CD4-positive, alpha-beta T cell treated with Interleukin-15 for 1 hour (primary cell): ENCODE results near the gene INHBA.

ENCODE experiments used
- DNase-seq: peaks from one replicate; pipeline ENCODE4 v3.0.0-alpha.2; 2020

INHBA gene

GRCh38 chr7:41710838-41711237 is 7.9 kb upstream of the INHBA start:
- DNase-seq = no peak

GRCh38 chr7:41709621-41710020 is 6.7 kb upstream of the INHBA start:
- peak; percentile 50 for DNase-seq

GRCh38 chr7:41708581-41709358 is 5.9 kb upstream of the INHBA start:
- DNase-seq = no peak

- no peak for DNase-seq
These were observed 3.5 kb upstream of the INHBA start for GRCh38 chr7:41706228-41706930.

GRCh38 chr7:41705109-41705901 is 2.4 kb upstream of the INHBA start:
- peak; percentile 81 for DNase-seq

GRCh38 chr7:41701068-41701941 is 1.6 kb downstream of the INHBA start:
- no peak for DNase-seq

GRCh38 chr7:41700044-41700471 is 2.8 kb downstream of the INHBA start:
- no peak for DNase-seq

GRCh38 chr7:41699516-41699915 is 3.4 kb downstream of the INHBA start:
- DNase-seq = no peak

- no peak for DNase-seq
These were observed 4.2 kb downstream of the INHBA start for GRCh38 chr7:41698726-41699125.

- DNase-seq = no peak
These were observed 4.8 kb downstream of the INHBA start for GRCh38 chr7:41698114-41698513.

- DNase-seq = peak; percentile 26
These were observed 6.5 kb downstream of the INHBA start for GRCh38 chr7:41696323-41696916.

- no peak for DNase-seq
These were observed 7.1 kb downstream of the INHBA start for GRCh38 chr7:41695661-41696322.

GRCh38 chr7:41694495-41694894 is 8.4 kb downstream of the INHBA start:
- no peak for DNase-seq

GRCh38 chr7:41693150-41693997 is 9.5 kb downstream of the INHBA start:
- no peak for DNase-seq

- DNase-seq = no peak
These were observed 10.6 kb downstream of the INHBA start for GRCh38 chr7:41692251-41692650.

GRCh38 chr7:41691286-41692190 is 11.4 kb downstream of the INHBA start:
- no peak for DNase-seq

GRCh38 chr7:41689815-41690214 is 13.1 kb downstream of the INHBA start:
- DNase-seq = no peak

- no peak for DNase-seq
These were observed 14.0 kb downstream of the INHBA start for GRCh38 chr7:41688906-41689305.

- no peak for DNase-seq
These were observed 14.8 kb downstream of the INHBA start for GRCh38 chr7:41688012-41688625.
